Measurements from ENCODE around the gene THBD. TPM values are rescaled to one million over a fixed set of nuclear protein-coding genes. Genes with fewer than 3 reads are reported as not detected.

Gene THBD
- total RNA-seq, 1 donor from 2014 or later, result 77.6 TPM

- Histone ChIP-seq H3K36me3 (no peaks in the 10 kb centered on the region), H3K27ac (no peak overlapping the region), H3K4me3 (no peak overlapping the region), H3K27me3 (ENCODE audit: low read depth) (no peaks in the 10 kb centered on the region), H3K4me1 (no peaks in the 10 kb centered on the region), H3K9me3 (no peaks in the 10 kb centered on the region)
- DNase-seq, result no peak
- TF ChIP-seq CTCF (IDR thresholded peaks at IDR 0.05), result no peak
- ATAC-seq, result no peak
- intact Hi-C loops (cut with DNase I), result no loop called here
Measured at GRCh38 chr20:23005776-23006175, 43.7 kb downstream of the THBD start.

- no peak overlapping the region for H3K27ac ChIP-seq
- no peaks in the 10 kb centered on the region for H3K9me3 ChIP-seq
- no peak for ATAC-seq
- no peak overlapping the region for H3K4me3 ChIP-seq
- no peak for DNase-seq
- TF ChIP-seq CTCF (IDR thresholded peaks at IDR 0.05), result no peak
- no peaks in the 10 kb centered on the region for H3K36me3 ChIP-seq
- intact Hi-C loops (cut with DNase I), result no loop called here
- no peaks in the 10 kb centered on the region for H3K27me3 ChIP-seq (ENCODE audit: low read depth)
- H3K4me1 ChIP-seq, result no peaks in the 10 kb centered on the region
Measured at GRCh38 chr20:23003881-23004460, 45.5 kb downstream of the THBD start.

GRCh38 chr20:23003077-23003635 lies 46.3 kb downstream of the THBD start:
- intact Hi-C loops (cut with DNase I), result no loop called here
- Histone ChIP-seq H3K36me3 (no peaks in the 10 kb centered on the region), H3K27me3 (ENCODE audit: low read depth) (no peaks in the 10 kb centered on the region), H3K4me1 (no peaks in the 10 kb centered on the region), H3K27ac (no peak overlapping the region), H3K4me3 (no peak overlapping the region), H3K9me3 (no peaks in the 10 kb centered on the region)
- DNase-seq (no peak), ATAC-seq (no peak)
- TF ChIP-seq CTCF (IDR thresholded peaks at IDR 0.05), result no peak

GRCh38 chr20:23002276-23002675 lies 47.2 kb downstream of the THBD start:
- Histone ChIP-seq H3K4me1 (no peaks in the 10 kb centered on the region), H3K27ac (no peak overlapping the region), H3K27me3 (ENCODE audit: low read depth) (no peaks in the 10 kb centered on the region), H3K36me3 (no peaks in the 10 kb centered on the region), H3K9me3 (no peaks in the 10 kb centered on the region), H3K4me3 (no peak overlapping the region)
- no peak for DNase-seq
- ATAC-seq, result no peak
- intact Hi-C loops (cut with DNase I), result no loop called here
- TF ChIP-seq CTCF (IDR thresholded peaks at IDR 0.05), result no peak

- Histone ChIP-seq H3K36me3 (no peaks in the 10 kb centered on the region), H3K4me1 (no peaks in the 10 kb centered on the region), H3K9me3 (no peaks in the 10 kb centered on the region), H3K27me3 (ENCODE audit: low read depth) (no peaks in the 10 kb centered on the region), H3K4me3 (no peak overlapping the region), H3K27ac (no peak overlapping the region)
- DNase-seq, result no peak
- intact Hi-C loops (cut with DNase I), result no loop called here
- no peak for TF ChIP-seq CTCF (IDR thresholded peaks at IDR 0.05)
- ATAC-seq, result no peak
Measured at GRCh38 chr20:23000232-23000947, 49.1 kb downstream of the THBD start.

All from lower lobe of right lung (tissue), 2 donors.